ENCODE results near the gene TMEM184C.

DNA sequence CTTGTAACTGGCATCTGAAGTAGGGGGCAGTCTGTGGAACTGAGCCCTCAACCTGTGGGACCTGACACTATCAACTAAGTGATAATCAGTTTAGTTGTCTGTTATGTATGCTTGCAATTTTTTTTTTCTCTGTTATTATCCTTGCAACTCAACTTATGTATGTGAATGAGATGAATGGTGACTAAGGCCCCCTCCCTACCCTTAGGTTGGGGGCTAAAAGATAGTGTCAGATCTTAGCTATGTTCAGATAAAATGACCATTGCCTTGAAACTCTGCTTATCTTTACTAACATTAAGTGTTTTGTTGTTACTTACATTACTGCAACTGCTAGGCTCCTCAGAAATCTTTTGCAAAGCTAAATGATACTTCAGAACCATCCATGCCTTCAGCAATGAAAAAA is 31.5 kb downstream of the TMEM184C start:
- TF ChIP-seq, protein P1, sequence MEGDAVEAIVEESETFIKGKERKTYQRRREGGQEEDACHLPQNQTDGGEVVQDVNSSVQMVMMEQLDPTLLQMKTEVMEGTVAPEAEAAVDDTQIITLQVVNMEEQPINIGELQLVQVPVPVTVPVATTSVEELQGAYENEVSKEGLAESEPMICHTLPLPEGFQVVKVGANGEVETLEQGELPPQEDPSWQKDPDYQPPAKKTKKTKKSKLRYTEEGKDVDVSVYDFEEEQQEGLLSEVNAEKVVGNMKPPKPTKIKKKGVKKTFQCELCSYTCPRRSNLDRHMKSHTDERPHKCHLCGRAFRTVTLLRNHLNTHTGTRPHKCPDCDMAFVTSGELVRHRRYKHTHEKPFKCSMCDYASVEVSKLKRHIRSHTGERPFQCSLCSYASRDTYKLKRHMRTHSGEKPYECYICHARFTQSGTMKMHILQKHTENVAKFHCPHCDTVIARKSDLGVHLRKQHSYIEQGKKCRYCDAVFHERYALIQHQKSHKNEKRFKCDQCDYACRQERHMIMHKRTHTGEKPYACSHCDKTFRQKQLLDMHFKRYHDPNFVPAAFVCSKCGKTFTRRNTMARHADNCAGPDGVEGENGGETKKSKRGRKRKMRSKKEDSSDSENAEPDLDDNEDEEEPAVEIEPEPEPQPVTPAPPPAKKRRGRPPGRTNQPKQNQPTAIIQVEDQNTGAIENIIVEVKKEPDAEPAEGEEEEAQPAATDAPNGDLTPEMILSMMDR (conservative IDR thresholded peaks at IDR 0.05 in 1 of 2, IDR thresholded peaks at IDR 0.05 in 1 of 2; ENCODE audit: extremely low read depth in 1 of 2, insufficient read depth in 1 of 2, low read depth in 1 of 2, low read length in 2 of 2) = no peak
- TF ChIP-seq EZH2 (IDR thresholded peaks at IDR 0.05; ENCODE audit: borderline replicate concordance, low read length) = no peak

Data from mammary epithelial cell (primary cell).